Neuronal stem cell (in vitro differentiated cells): ENCODE results near the gene GAPDHS.

Experiments used
- DNase-seq: peaks from one replicate; pipeline ENCODE4 v3.0.0-alpha.2; 2013; ENCODE audit warnings: low spot score
- H2AFZ ChIP-seq: one replicate; pipeline ENCODE4 v1.6.1; 2013; ENCODE audit warnings: mild to moderate bottlenecking, low read length, inconsistent platforms
- H2AK5ac ChIP-seq: 2 replicates; pipeline ENCODE4 v1.6.1; 2013; ENCODE audit warnings: low read depth, mild to moderate bottlenecking, inconsistent platforms, low read length, moderate library complexity, mixed read lengths
- H2BK120ac ChIP-seq: 2 replicates; pipeline ENCODE4 v1.6.1; 2013; ENCODE audit warnings: low read depth, mild to moderate bottlenecking, inconsistent platforms, low read length, moderate library complexity, mixed read lengths
- H2BK12ac ChIP-seq: one replicate; pipeline ENCODE4 v1.6.1; 2013; ENCODE audit warnings: low read length, inconsistent platforms
- H2BK15ac ChIP-seq: 2 replicates; pipeline ENCODE4 v1.6.1; 2013; ENCODE audit warnings: mild to moderate bottlenecking, low read length, inconsistent platforms, mixed read lengths
- H2BK5ac ChIP-seq: one replicate; pipeline ENCODE4 v1.6.1; 2013; ENCODE audit warnings: inconsistent platforms, mild to moderate bottlenecking, low read length, moderate library complexity
- H3K14ac ChIP-seq: one replicate; pipeline ENCODE4 v1.6.1; 2013; ENCODE audit warnings: low read length, inconsistent platforms
- H3K18ac ChIP-seq: 2 replicates; pipeline ENCODE4 v1.6.1; 2013; ENCODE audit warnings: low read length, inconsistent platforms
- H3K23ac ChIP-seq: 2 replicates; pipeline ENCODE4 v1.6.1; 2013; ENCODE audit warnings: low read depth, mild to moderate bottlenecking, mixed read lengths, low read length, inconsistent platforms; ENCODE audit not compliant: poor library complexity
- H3K27ac ChIP-seq: replicated peaks from 3 replicates; pipeline ENCODE4 v1.5.1; 2013; ENCODE audit warnings: low read length, inconsistent platforms
- H3K27me3 ChIP-seq, 3 experiments: 2 replicates each; pipeline ENCODE4 v1.6.1; 2013; ENCODE audit warnings: low read length in 3 of 3, mild to moderate bottlenecking in 2 of 3, inconsistent platforms in 1 of 3, low read depth in 1 of 3, mixed read lengths in 1 of 3, moderate library complexity in 1 of 3; ENCODE audit not compliant: control insufficient read depth in 3 of 3, insufficient read depth in 3 of 3
- H3K36me3 ChIP-seq, 2 donors: replicated peaks in 1 of 2; 2 replicates each; pipeline ENCODE4 v1.6.1; 2013; ENCODE audit warnings: low read length in 2 of 2; ENCODE audit not compliant: control insufficient read depth in 2 of 2, insufficient read depth in 2 of 2
- H3K4ac ChIP-seq: 2 replicates; pipeline ENCODE4 v1.6.1; 2013; ENCODE audit warnings: inconsistent platforms, mild to moderate bottlenecking, low read length, moderate library complexity
- H3K4me1 ChIP-seq, 2 donors: 1 replicate in 1 of 2; 2 replicates in 1 of 2; pipeline ENCODE4 v1.6.1; 2013; ENCODE audit warnings: low read length in 2 of 2, low read depth in 1 of 2; ENCODE audit not compliant: control insufficient read depth in 2 of 2, insufficient read depth in 1 of 2
- H3K4me2 ChIP-seq: one replicate; pipeline ENCODE4 v1.6.1; 2013; ENCODE audit warnings: mild to moderate bottlenecking, low read length, inconsistent platforms; ENCODE audit not compliant: insufficient read depth, poor library complexity, severe bottlenecking
- H3K4me3 ChIP-seq, 2 donors: 2 replicates each; pipeline ENCODE4 v1.5.1; 2013; ENCODE audit warnings: low read length in 2 of 2, mild to moderate bottlenecking in 2 of 2, inconsistent platforms in 1 of 2, moderate library complexity in 1 of 2
- H3K79me1 ChIP-seq: one replicate; pipeline ENCODE4 v1.6.1; 2013; ENCODE audit warnings: low read depth, mild to moderate bottlenecking, inconsistent platforms, low read length, moderate library complexity
- H3K9ac ChIP-seq: one replicate; pipeline ENCODE4 v1.6.1; 2013; ENCODE audit warnings: mild to moderate bottlenecking, low read depth, low read length, inconsistent platforms; ENCODE audit not compliant: poor library complexity
- H3K9me3 ChIP-seq, 2 donors: replicated peaks in 1 of 2; 2 replicates each; pipeline versions ENCODE3 to v1.6.1; 2013; ENCODE audit warnings: low read length in 2 of 2, mild to moderate bottlenecking in 2 of 2, inconsistent platforms in 1 of 2, low read depth in 1 of 2, mixed read lengths in 1 of 2, moderate library complexity in 1 of 2; ENCODE audit not compliant: control insufficient read depth in 2 of 2, insufficient read depth in 1 of 2
- H4K8ac ChIP-seq: one replicate; pipeline ENCODE4 v1.6.1; 2013; ENCODE audit warnings: low read depth, mild to moderate bottlenecking, inconsistent platforms, low read length, moderate library complexity
- H4K91ac ChIP-seq: one replicate; pipeline ENCODE4 v1.6.1; 2013; ENCODE audit warnings: low read length, low read depth, mild to moderate bottlenecking, inconsistent platforms; ENCODE audit not compliant: poor library complexity
- WGBS, 2 donors: extraction: QIAGEN DNeasy Blood & Tissue Kit; methylation state at CpG; one replicate each; pipeline ENCODE4 v1.1.7; 2013; ENCODE audit warnings: missing lambda C conversion rate in 2 of 2, mixed read lengths in 1 of 2; ENCODE audit not compliant: insufficient read length in 2 of 2, insufficient replicate concordance in 1 of 2; ENCODE audit errors: extremely low coverage in 2 of 2; 5-methylcytosine and 5-hydroxymethylcytosine counted together

Gene GAPDHS

GRCh38 chr19:35525873-35526272 is 7.4 kb upstream of the GAPDHS start:
- Histone ChIP-seq H3K27me3 (peaks cover 0 to 62% (median 0%) of the 10 kb centered on the region in 3 experiments), H3K9me3 (no peaks in the 10 kb centered on the region), H3K4me2 (no peak overlapping the region), H3K23ac (no peak overlapping the region), H3K9ac (no peak overlapping the region), H2AFZ (no peak overlapping the region), H2AK5ac (no peak overlapping the region), H3K4me3 (no peak overlapping the region), H3K14ac (no peak overlapping the region), H3K18ac (no peak overlapping the region), H2BK5ac (no peak overlapping the region), H3K27ac (no peak overlapping the region), H3K36me3 (no peaks in the 10 kb centered on the region), H2BK15ac (no peak overlapping the region), H2BK12ac (no peak overlapping the region), H2BK120ac (no peak overlapping the region), H3K79me1 (no peaks in the 10 kb centered on the region), H4K91ac (no peak overlapping the region), H3K4ac (no peak overlapping the region), H3K4me1 (peaks cover 6 to 11% of the 10 kb centered on the region in 2 donors), H4K8ac (no peak overlapping the region)
- no peak for DNase-seq
- WGBS, 2 donors: no CpG with 5 or more reads among the region's 4 CpGs

GRCh38 chr19:35528218-35529038 is 4.8 kb upstream of the GAPDHS start, which contains the start of gene SBSN:
TSS of gene SBSN (minus strand) at chr19:35528311. CDS start at chr19:35528281, 30 bp downstream.
- peak within 1 kb of the TSS; percentile 37 for H3K23ac ChIP-seq
- H2AFZ ChIP-seq: no peak within 1 kb of the TSS
- no peak within 1 kb of the TSS for H3K4ac ChIP-seq
- H3K79me1 ChIP-seq: no peaks in the 10 kb centered on the region
- H2AK5ac ChIP-seq: no peak within 1 kb of the TSS
- H2BK15ac ChIP-seq: peak within 1 kb of the TSS; percentile 72
- no peak within 1 kb of the TSS for H4K91ac ChIP-seq
- WGBS, 2 donors: no CpG with 5 or more reads among the region's 11 CpGs
- no peak within 1 kb of the TSS for H2BK120ac ChIP-seq
- H3K4me1 ChIP-seq: peaks cover 0 to 15% of the 10 kb centered on the region in 2 donors
- H3K9ac ChIP-seq: no peak within 1 kb of the TSS
- DNase-seq: no peak
- H3K18ac ChIP-seq: peak within 1 kb of the TSS; percentile 30
- no peak within 1 kb of the TSS for H3K27ac ChIP-seq
- H3K27me3 ChIP-seq: peaks cover 0 to 53% (median 4%) of the 10 kb centered on the region in 3 experiments
- no peak within 1 kb of the TSS for H3K4me2 ChIP-seq
- no peak within 1 kb of the TSS for H2BK5ac ChIP-seq
- H3K4me3 ChIP-seq: no peak within 1 kb of the TSS
- H3K9me3 ChIP-seq: peaks cover 0 to 2% of the 10 kb centered on the region in 2 donors
- H4K8ac ChIP-seq: no peak within 1 kb of the TSS
- H2BK12ac ChIP-seq: no peak within 1 kb of the TSS
- no peaks in the 10 kb centered on the region for H3K36me3 ChIP-seq
- peak within 1 kb of the TSS; percentile 49 for H3K14ac ChIP-seq

GRCh38 chr19:35529241-35530218 is 3.7 kb upstream of the GAPDHS start:
- Histone ChIP-seq H3K36me3 (no peaks in the 10 kb centered on the region), H3K4me1 (peaks cover 0 to 15% of the 10 kb centered on the region in 2 donors), H3K18ac (peak overlapping the region; percentile 35), H3K23ac (peak overlapping the region; percentile 36), H3K4ac (no peak overlapping the region), H3K79me1 (no peaks in the 10 kb centered on the region), H4K8ac (no peak overlapping the region), H3K9me3 (peaks cover 0 to 2% of the 10 kb centered on the region in 2 donors), H2BK12ac (no peak overlapping the region), H4K91ac (peak overlapping the region; percentile 86), H2BK15ac (no peak overlapping the region), H3K9ac (no peak overlapping the region), H2AFZ (no peak overlapping the region), H3K4me3 (no peak overlapping the region), H3K4me2 (no peak overlapping the region), H3K14ac (no peak overlapping the region), H2AK5ac (no peak overlapping the region), H3K27me3 (peaks cover 0 to 44% (median 13%) of the 10 kb centered on the region in 3 experiments), H2BK120ac (no peak overlapping the region), H2BK5ac (no peak overlapping the region), H3K27ac (no peak overlapping the region)
- WGBS, 2 donors: no CpG with 5 or more reads among the region's 19 CpGs
- no peak for DNase-seq
